CD4-positive, alpha-beta T cell treated with Interleukin-1 beta for 1 hour (primary cell): Measurements from ENCODE around the gene LSS.

Experiments
- DNase-seq, 2 donors: peaks; one replicate each; pipeline ENCODE4 v3.0.0-alpha.2; 2020 to 2022

The LSS gene

GRCh38 chr21:46218906-46219590 is 9.5 kb downstream of the LSS start:
- no peak for DNase-seq

- no peak for DNase-seq
Measured at GRCh38 chr21:46217511-46218196, 10.9 kb downstream of the LSS start.

GRCh38 chr21:46216132-46216747 is 12.3 kb downstream of the LSS start:
- no peak for DNase-seq

GRCh38 chr21:46215436-46216131 is 13.0 kb downstream of the LSS start:
- no peak for DNase-seq

- DNase-seq: no peak
Measured at GRCh38 chr21:46214478-46215340, 13.9 kb downstream of the LSS start.

- no peak for DNase-seq
Measured at GRCh38 chr21:46213620-46214286, 14.8 kb downstream of the LSS start.

- no peak for DNase-seq
Measured at GRCh38 chr21:46212721-46213484, 15.7 kb downstream of the LSS start.

GRCh38 chr21:46211786-46212720 is 16.5 kb downstream of the LSS start:
- no peak for DNase-seq

- DNase-seq: no peak
Measured at GRCh38 chr21:46211376-46211775, 17.2 kb downstream of the LSS start.

GRCh38 chr21:46210378-46211136 is 18.0 kb downstream of the LSS start:
- no peak for DNase-seq

- DNase-seq: no peak
Measured at GRCh38 chr21:46208761-46209721, 19.5 kb downstream of the LSS start.

GRCh38 chr21:46207920-46208591 is 20.5 kb downstream of the LSS start:
- DNase-seq: no peak

- DNase-seq: no peak
Measured at GRCh38 chr21:46207006-46207919, 21.3 kb downstream of the LSS start.

GRCh38 chr21:46206163-46207005 is 22.2 kb downstream of the LSS start:
- no peak for DNase-seq

- no peak for DNase-seq
Measured at GRCh38 chr21:46205766-46206162, 22.8 kb downstream of the LSS start.
